Panc1 (cell line): ENCODE measurements around the gene DTNB. TPM values are rescaled to one million over a fixed set of nuclear protein-coding genes. Genes with fewer than 3 reads are reported as not detected.

Source experiments
- ATAC-seq: fragments of 200-7000 bp; cut with Tn5 transposase; 2 replicates; pipeline ENCODE4 v1.9.1; 2020; ENCODE audit warnings: mild to moderate bottlenecking, moderate library complexity
- BruUV-seq: library from RNA; stranded (reverse); fragments of 400-500 nt; replicated peaks from 2 replicates; lab custom pipeline; 2021; lab: Mats Ljungman, UMichigan
- CTCF ChIA-PET: fragments of 300-600 bp; sonication (Branson Sonifier 250); formaldehyde crosslinking; loops from one replicate; lab custom pipeline; 2022; ENCODE audit warnings: antibody characterized with exemption; lab: Charles Lee
- POLR2A ChIA-PET: fragments of 300-600 bp; sonication (Branson Sonifier 250); formaldehyde crosslinking; loops from one replicate; lab custom pipeline; 2022; ENCODE audit warnings: antibody characterized with exemption; lab: Charles Lee
- DNase-seq: peaks from one replicate; pipeline ENCODE4 v3.0.0-alpha.2; 2010; ENCODE audit warnings: low read depth, low spot score
- H3K27ac ChIP-seq: 2 replicates; pipeline ENCODE4 v1.5.1; 2011; ENCODE audit warnings: mild to moderate bottlenecking, low read length, inconsistent platforms
- H3K27me3 ChIP-seq: fragments of 200-500 bp; sonication (Bioruptor generic); 2 replicates; pipeline ENCODE4 v1.6.0; 2014; ENCODE audit warnings: low read length, inconsistent platforms; ENCODE audit not compliant: control insufficient read depth, insufficient read depth
- H3K36me3 ChIP-seq: fragments of 200-500 bp; sonication (Bioruptor generic); 2 replicates; pipeline ENCODE4 v1.5.1; 2014; ENCODE audit warnings: inconsistent platforms, mild to moderate bottlenecking, low read length, moderate library complexity; ENCODE audit not compliant: control insufficient read depth, insufficient read depth
- H3K4me1 ChIP-seq: 2 replicates; pipeline ENCODE4 v1.5.1; 2011; ENCODE audit warnings: inconsistent platforms, mild to moderate bottlenecking, low read length, moderate library complexity; ENCODE audit not compliant: control insufficient read depth, insufficient read depth
- H3K4me3 ChIP-seq, 2 experiments: 2 replicates each; pipeline ENCODE4 v1.5.1; 2011 to 2012; ENCODE audit warnings: low read depth in 2 of 2, low read length in 2 of 2, mild to moderate bottlenecking in 2 of 2, inconsistent platforms in 1 of 2, moderate library complexity in 1 of 2
- H3K9me3 ChIP-seq: fragments of 200-500 bp; sonication (Bioruptor generic); 2 replicates; pipeline ENCODE4 v1.5.1; 2014; ENCODE audit warnings: low read depth, mild to moderate bottlenecking, inconsistent platforms, low read length, moderate library complexity; ENCODE audit not compliant: control insufficient read depth, insufficient read depth
- POLR2AphosphoS5 ChIP-seq: IDR thresholded peaks from 2 replicates; pipeline ENCODE4 v1.6.1; 2012; ENCODE audit warnings: mild to moderate bottlenecking, low read depth, low read length, moderate library complexity
- REST ChIP-seq, 2 experiments: IDR thresholded peaks; 2 replicates each; pipeline ENCODE4 v1.6.1; 2011 to 2012; ENCODE audit warnings: low read depth in 2 of 2, control low read depth in 1 of 2, low read length in 1 of 2, mild to moderate bottlenecking in 1 of 2, moderate library complexity in 1 of 2; ENCODE audit not compliant: insufficient read depth in 1 of 2
- SIN3A ChIP-seq: IDR thresholded peaks from 2 replicates; pipeline ENCODE4 v1.6.1; 2012; ENCODE audit warnings: low read depth, mild to moderate bottlenecking, low read length, moderate library complexity, borderline replicate concordance; ENCODE audit not compliant: insufficient read depth
- TCF7L2 ChIP-seq: IDR thresholded peaks from 2 replicates; pipeline ENCODE4 v1.6.1; 2011; ENCODE audit warnings: mild to moderate bottlenecking, low read depth, low read length, inconsistent platforms
- in situ Hi-C: cut with HindIII; loops from 2 replicates; pipeline ENCODE4 v1.10.0; 2016; ENCODE audit warnings: low sequenced_read_pairs, low pct_unique_long_range_greater_than_20kb
- intact Hi-C: fragments of 100-400 bp; cut with micrococcal nuclease; formaldehyde crosslinking; loops from one replicate; pipeline ENCODE4 v1.10.0; 2022; ENCODE audit not compliant: unreplicated experiment
- total RNA-seq: library from RNA; stranded (reverse); gene quantifications from one replicate; pipeline ENCODE4 v1.2.1, GENCODE V29; 2021; ENCODE audit not compliant: unreplicated experiment
- TF ChIP-seq, protein P1 (sequence below): fragments of 450-650 bp; IDR thresholded peaks from 2 replicates; pipeline ENCODE4 v1.5.1; 2017; ENCODE audit warnings: mild to moderate bottlenecking

Gene DTNB
- total RNA-seq, 1 experiment from 2014 or later: 37.8 TPM

DNA sequence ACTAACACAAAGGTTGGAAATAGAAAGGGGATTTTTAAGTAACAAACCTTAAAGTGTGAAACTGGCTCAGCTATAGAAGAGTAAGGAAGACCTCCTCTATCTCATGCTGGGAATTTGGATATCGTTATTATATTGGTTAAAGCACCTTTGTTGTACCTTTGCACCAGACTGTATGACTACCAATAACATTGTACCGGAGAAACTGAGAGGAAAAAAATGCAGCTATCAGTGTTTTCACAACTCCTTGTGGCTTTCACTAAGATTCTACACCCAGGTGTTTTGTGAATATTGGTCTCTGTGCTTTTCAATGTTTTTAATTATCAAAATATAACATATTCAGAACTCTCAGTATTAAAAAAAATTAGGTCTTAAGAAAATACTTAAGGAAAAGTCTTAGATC, 48.7 kb downstream of the DTNB start:
- CTCF ChIA-PET: interaction anchor here (0.5 kb wide), 1 partner anchor 814 kb away, joined by 11 read pairs; no protein-coding TSS in a partner anchor
- no TSS peak for BruUV-seq
- intact Hi-C loops: no loop called here

GRCh38 chr2:25623361-25623760, 50.0 kb downstream of the DTNB start:
- Histone ChIP-seq H3K36me3 (no peaks in the 10 kb centered on the region), H3K27ac (no peak overlapping the region), H3K27me3 (no peaks in the 10 kb centered on the region), H3K4me3 (no peak overlapping the region), H3K4me1 (peaks cover 14% of the 10 kb centered on the region; the same call in 1 of the 2 replicates), H3K9me3 (no peaks in the 10 kb centered on the region)
- ATAC-seq: no peak
- TF ChIP-seq, protein P1, sequence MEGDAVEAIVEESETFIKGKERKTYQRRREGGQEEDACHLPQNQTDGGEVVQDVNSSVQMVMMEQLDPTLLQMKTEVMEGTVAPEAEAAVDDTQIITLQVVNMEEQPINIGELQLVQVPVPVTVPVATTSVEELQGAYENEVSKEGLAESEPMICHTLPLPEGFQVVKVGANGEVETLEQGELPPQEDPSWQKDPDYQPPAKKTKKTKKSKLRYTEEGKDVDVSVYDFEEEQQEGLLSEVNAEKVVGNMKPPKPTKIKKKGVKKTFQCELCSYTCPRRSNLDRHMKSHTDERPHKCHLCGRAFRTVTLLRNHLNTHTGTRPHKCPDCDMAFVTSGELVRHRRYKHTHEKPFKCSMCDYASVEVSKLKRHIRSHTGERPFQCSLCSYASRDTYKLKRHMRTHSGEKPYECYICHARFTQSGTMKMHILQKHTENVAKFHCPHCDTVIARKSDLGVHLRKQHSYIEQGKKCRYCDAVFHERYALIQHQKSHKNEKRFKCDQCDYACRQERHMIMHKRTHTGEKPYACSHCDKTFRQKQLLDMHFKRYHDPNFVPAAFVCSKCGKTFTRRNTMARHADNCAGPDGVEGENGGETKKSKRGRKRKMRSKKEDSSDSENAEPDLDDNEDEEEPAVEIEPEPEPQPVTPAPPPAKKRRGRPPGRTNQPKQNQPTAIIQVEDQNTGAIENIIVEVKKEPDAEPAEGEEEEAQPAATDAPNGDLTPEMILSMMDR: no peak
- TF ChIP-seq TCF7L2: no peak
- TF ChIP-seq POLR2AphosphoS5: no peak
- TF ChIP-seq SIN3A: no peak
- TF ChIP-seq REST (IDR thresholded peaks at IDR 0.05; ENCODE audit: insufficient read depth in 1 of 2, low read depth in 2 of 2, low read length in 1 of 2): no peak
- ChIA-PET POLR2A (no interaction called here), CTCF (no interaction called here)
- no peak for DNase-seq
- intact Hi-C loops (no loop called here), in situ Hi-C loops (no loop called here)
- no TSS peak for BruUV-seq

More for the DNA sequence above, 48.7 kb downstream of the DTNB start:
- POLR2A ChIA-PET: interaction anchor here (0.7 kb wide), 1 partner anchor 17 kb away, joined by 5 read pairs; no protein-coding TSS in a partner anchor
- TF ChIP-seq TCF7L2 (no peak), POLR2AphosphoS5 (no peak), REST (IDR thresholded peaks at IDR 0.05; ENCODE audit: insufficient read depth in 1 of 2, low read depth in 2 of 2, low read length in 1 of 2) (no peak)
- TF ChIP-seq, protein P1: no peak
- H3K27ac ChIP-seq: no peak overlapping the region
- no peak for DNase-seq
- H3K27me3 ChIP-seq: no peaks in the 10 kb centered on the region
- no peaks in the 10 kb centered on the region for H3K9me3 ChIP-seq
- in situ Hi-C loops: no loop called here
- H3K4me1 ChIP-seq: 0 out of 2 replicates have a peak, but pooled peaks cover 5% of the 10 kb centered on the region
- H3K36me3 ChIP-seq: no peaks in the 10 kb centered on the region
- ATAC-seq: no peak
- no peak overlapping the region for H3K4me3 ChIP-seq
